Fibroblast of peridontal ligament (primary cell): ENCODE results near the gene SUSD2.
"Not testable (repeated sequence)": the region's sequence is repeated elsewhere in the genome, so short reads cannot be mapped to it uniquely, and the experiment has no call there.

Experiments
- DNase-seq: peaks from one replicate; pipeline ENCODE4 v3.0.0-alpha.2; 2010; ENCODE audit errors: extremely low read depth

SUSD2 gene, protein sequence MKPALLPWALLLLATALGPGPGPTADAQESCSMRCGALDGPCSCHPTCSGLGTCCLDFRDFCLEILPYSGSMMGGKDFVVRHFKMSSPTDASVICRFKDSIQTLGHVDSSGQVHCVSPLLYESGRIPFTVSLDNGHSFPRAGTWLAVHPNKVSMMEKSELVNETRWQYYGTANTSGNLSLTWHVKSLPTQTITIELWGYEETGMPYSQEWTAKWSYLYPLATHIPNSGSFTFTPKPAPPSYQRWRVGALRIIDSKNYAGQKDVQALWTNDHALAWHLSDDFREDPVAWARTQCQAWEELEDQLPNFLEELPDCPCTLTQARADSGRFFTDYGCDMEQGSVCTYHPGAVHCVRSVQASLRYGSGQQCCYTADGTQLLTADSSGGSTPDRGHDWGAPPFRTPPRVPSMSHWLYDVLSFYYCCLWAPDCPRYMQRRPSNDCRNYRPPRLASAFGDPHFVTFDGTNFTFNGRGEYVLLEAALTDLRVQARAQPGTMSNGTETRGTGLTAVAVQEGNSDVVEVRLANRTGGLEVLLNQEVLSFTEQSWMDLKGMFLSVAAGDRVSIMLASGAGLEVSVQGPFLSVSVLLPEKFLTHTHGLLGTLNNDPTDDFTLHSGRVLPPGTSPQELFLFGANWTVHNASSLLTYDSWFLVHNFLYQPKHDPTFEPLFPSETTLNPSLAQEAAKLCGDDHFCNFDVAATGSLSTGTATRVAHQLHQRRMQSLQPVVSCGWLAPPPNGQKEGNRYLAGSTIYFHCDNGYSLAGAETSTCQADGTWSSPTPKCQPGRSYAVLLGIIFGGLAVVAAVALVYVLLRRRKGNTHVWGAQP

DNA sequence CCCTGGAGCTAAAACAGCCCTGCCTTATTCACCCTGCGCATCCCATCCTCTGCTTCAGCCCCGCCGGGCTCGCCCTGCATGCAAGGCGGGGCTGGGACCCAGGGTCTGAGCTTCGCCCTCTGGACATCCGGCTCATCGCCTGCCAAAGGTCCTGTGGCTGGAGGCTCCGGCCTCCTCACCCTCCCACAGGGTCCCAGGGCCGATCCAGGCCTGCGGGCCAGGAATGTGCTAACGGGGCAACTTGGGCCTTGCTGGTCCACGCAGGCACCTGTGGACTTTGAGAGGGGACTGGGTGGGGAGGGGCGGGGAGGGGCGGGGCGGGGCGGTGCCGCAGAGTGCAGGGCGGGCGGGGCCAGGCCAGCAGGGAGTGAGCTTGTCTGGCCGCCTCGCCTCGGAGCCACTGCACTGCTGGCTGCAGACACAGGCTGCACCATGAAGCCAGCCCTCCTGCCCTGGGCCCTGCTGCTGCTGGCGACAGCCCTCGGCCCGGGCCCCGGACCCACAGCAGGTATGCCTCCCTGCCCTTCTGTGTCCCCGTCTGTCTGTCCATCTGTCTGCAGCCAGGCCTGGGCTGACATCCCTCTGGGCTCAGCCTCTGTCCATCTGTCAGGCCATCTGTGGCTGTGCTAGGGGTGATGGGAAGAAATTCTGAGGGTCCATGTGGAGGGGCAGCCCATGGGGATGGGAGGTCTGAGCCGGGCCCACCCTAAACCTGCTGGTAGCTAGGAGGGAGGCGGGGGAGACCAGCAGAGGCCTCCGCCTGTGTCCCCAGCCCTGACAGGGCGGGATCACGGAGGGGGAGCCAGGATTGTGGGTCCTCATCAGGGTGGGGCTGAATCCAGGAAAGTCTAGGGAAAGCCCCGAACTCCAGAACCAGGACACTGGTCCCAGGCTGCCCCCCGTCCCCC is at the start of gene SUSD2:
SUSD2 (plus strand) TSS at position 400 of the 908 bp plus-strand sequence; CDS start at position 433, 33 bp downstream.
- no peak for DNase-seq

DNA sequence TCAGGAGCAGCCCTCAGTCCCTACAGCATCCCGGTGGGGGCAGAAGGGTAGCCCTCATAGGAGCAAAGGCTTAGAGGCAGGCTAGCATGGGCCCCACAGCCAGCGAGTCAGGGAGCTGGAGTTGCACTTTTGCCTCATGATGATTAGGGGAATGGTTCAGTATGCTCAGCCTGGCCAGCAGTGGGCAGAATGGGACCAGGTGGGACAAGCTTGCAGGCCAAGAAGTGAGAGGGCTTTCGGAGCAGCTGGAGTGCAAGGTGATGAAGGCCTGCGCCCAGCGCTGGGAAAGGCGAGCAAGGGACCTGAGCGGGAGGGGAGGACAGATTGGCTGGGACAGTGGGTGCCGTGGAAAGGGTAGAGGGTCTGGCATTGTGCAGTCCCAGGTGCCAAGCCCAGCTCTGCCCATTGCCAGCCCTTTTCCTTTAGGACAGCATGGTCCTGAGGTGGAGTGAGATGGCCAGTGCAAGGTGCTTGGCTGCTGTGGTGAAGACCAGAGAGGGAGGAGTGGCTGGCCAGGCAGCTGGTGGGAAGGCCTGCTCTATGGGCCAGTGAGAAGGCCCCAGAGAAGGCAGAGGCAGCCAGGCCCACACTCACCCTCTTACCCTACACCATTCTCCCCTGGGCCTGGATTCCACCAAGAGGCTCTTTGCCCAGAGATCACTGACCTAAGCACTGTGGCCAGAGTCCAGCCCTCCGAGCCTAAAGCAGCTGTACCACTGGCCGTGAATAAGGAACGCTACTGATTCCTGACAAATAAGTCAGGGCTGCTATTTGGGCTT is 47.9 kb upstream of the SUSD2 start:
- peak; percentile 58 for DNase-seq

DNA sequence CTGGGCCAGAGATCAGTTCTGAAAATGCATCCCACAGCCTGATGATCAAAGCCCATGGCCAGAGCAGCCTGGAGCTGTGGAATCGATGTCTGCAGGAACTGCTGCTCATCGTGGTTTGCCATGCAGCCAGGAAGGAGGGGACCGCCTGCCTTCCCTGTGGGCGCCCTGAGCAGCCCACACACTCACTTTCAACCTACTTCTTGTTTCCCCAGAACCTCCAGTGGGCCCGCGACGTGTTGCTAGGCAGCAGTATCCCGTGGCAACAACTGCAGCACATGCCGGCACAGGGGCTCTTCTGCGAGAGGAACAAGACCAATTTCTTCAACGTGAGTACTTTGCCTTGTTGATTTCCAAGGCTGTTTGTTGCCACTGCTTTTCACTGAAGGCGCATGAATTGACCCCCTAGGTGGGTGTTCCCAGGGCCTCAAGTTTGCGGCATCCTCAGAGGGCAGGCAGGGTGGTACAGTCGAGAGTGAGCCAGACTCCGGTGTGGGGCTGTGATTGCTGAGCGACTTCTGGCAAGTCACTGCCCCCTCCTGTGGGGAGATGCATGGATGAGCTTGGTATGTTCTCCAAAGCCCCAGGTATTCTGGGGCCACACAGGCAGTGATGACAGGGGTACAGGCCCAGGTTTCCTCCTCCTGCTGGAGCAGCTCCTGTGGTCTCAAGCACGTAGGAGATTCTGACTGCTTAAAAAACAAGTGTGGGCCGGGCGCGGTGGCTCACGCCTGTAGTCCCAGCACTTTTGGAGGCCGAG is 47.0 kb upstream of the SUSD2 start:
- peak; percentile 55 for DNase-seq

DNA sequence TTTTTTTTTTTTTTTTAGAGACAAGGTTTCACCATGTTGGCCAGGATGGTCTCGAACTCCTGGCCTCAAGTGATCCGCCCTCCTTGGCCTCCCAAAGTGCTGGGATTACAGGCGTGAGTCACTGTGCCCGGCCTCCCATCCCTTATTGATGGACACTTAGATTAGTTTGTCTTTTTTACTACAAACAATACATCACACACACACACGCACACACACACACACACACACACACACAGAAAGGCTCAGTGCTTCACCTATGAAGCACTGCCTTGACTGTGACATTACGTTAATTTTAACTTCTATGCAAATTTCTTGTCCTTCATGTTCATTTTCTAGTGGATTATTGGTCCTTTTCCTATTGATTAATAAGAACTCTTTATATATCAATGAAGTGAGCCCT is 44.8 kb upstream of the SUSD2 start:
- not testable (repeated sequence) for DNase-seq

DNA sequence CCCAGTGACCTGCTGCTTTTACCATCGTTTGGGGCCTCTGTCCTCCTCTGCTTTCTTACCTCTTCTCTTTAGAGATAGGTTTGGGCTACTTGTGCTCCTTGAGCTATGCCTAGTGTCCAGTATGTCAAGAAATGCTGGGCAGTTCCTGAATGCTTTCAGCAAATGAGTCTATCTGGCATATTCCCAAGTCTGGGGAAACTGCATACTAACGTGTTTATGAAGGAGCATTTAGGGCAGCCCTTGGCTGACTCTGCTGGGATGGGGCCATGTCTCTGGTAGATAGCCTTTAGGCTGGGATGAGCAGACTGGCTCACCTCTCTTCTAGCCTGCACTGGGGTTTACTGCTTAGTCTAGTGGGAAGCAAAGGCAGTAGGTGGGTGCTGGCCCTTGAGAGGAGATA is 43.7 kb upstream of the SUSD2 start:
- peak; percentile 92 for DNase-seq

DNA sequence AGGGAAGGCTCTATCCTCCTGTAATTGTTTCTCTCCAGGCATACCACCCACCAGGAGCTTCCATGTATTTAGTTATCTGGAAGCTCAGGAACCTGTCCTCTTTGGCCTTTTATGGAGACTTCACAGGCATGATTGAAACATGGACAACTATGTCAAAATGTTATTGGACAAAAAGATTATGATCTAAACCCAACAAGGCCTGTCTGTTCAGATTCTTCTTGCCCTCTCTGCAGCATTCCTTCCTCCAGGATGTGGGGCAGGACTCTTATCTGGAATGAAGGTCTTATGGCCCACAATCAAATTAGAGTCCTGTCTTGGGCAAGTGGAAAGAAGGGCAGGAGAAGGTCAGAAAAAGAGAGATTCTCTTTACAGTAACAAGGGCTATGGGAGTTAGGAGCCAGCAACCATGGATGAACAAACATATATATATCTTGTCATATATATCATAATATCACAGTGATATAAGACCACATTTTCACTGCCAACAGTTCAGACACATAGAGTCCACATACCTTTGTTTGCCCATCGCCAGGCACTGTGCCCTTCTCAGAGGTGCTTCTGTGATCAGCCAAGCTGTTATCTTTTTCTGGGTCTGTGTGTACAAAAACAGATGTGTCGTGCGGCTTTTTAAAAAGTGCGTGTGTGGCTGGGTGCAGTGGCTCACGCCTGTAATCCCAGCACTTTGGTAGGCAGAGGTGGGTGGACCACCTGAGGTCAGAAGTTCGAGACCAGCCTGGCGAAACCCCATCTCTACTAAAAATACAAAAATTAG is 42.5 kb upstream of the SUSD2 start:
- no peak for DNase-seq

DNA sequence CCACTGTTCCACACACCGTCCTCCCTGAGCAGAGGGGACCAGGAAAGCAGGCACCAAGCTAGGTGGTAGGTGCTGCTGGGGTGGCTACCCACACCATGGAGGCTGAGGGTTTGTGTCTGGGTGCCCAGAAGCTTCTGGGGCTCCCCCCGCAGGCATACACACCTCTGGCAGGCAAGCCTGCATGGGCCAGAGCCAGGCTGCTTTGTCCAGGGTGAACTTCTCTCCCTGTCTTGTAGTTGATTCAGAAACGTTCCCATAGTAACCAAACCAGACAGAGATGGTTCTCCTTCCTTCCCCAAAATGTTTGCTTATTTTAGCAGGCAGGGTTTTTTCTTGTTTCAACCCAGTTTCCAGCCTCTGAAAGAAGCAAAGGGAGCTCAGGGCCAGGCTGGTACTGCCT is 40.9 kb upstream of the SUSD2 start:
- peak; percentile 45 for DNase-seq

DNA sequence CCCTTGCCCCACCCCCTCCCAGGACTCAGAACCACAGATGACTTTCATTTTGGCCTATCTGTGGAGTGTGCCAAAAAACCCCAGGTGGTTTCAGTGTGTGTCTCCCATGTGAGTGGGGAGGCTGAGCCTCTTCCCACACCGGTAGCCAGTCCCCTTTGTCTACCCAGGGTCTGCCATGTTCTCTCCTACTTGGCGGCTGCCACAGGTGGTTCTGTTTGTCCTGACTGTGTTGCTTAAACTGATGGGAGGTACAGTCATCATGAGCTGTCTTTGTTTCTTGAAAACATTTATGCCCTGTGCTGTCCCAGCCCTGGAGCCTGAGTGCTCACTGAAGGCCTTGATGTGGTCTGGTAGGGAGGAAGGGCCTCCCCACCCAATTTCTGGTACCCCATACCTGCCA is 39.7 kb upstream of the SUSD2 start:
- no peak for DNase-seq

DNA sequence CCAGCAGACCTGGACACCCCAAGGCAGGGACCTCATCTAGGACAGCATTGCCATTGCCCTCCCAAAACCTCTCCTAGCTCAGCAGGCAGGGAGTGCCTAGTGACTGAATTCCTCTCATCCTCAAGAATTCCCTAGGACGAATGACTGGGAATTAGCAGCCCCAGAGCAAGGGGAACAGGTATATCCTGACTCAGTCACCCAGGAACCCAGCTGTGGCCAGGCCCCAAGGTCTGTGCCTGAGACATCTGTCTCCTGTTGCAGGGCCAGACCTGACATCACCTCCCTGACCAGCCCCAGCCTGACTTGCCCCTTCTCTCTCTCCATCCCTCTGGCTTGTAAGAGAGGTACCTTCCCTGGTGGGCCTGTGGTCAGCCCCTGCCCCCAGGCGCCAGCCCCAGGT is 39.0 kb upstream of the SUSD2 start:
- no peak for DNase-seq

DNA sequence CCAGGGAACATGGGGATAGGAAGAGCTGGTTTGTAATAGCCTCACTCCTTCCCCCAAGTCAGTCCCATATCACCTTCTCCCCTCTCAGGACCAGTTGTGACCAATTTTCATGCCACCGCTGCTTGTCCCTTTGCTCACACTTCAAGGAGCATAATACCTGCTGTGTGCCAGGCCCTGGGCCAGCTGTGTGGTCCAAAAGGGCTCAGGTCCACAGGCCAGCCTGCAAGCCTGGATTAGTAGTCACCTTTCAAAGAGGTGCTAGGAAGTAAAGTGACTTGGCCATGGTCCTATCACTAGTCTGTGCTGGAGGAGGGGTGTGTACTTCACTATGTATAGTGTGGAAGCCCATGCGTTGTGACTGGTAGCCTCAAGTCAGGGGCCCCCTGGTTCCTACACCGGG is 38.5 kb upstream of the SUSD2 start:
- no peak for DNase-seq

DNA sequence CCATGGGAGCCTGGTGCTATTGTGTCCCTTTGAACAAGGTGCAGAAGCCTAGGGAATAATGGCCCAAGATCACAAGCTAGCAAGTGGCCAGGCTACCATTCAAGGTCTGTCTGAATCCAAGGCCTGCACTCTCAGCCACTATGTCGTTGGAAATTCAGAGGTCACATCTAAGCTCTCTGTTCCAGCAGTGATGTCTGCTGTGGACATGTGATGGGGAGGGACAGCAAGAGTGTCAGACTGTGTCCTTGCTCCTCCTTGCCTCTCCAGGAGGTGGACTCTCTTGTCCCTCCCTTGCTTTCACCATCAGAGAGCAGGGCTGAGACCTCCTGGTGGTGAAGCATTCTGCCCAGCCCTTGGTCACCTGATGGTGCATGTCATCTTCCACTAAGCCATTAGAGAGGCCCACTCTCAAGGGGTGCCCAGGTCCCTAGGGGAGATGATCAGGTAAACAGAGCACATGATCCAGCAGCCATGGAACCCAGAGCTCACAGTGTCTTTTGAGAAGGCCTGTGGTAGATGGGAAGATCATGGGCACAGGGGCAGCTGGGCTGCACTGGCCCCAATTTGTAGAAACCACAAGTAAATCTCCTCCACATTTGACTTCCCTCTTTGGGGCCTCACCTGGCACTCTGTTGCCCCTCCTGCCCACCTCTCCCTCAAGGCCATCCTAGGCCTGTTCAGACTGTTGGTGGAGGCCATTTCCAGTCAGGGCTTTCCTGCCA is 37.1 kb upstream of the SUSD2 start:
- DNase-seq = no peak

DNA sequence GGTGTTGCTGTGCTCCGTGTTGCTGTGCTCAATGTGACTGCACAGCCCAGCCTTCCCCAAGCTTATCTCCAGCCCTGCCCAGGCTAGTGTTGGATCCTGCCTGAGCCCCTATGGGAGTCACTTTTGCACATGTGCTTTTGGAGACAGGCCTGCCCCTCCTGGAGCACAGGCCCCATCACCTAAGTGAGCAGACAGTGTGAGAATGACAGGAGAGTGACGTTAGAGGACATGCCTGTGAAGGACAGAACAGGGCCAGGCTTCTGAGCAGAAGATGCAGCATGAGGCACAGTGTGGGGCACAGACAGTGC is 36.6 kb upstream of the SUSD2 start:
- DNase-seq = no peak

DNA sequence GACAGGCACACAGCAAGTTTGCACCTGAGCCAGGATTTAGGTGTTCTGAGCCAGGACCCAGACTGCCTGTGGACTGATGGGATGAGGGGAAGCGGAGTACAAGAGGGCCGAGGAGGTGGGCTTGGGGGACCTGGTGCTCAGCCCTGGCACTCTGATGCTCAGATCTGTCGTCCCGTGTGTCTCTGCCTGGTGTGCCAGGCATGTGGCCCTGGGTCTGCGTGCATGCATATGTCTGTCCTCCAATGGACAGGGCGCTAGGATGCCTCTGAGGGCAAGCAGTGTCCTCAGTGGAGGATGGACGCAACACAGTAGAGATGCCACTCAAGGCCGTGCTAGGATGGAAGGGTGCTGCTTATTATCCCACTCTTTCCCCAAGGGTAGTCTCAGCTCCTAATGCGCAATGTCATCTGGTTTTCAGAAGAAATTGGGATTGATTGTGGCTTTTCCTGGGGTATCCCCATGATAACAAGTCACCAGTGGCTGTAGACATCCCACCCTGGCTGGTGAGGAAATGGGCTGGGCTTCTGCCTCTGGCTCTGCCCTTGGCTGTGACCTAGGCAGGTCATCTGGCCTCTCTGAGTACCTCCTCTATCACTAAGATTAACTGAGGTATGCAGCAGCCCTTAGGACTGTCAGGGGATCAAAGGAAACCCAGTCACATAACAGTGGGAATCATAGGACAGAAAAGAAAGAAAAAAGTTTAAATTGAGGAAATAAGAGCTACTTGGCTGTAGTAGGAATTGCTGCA is 35.7 kb upstream of the SUSD2 start:
- DNase-seq = no peak

DNA sequence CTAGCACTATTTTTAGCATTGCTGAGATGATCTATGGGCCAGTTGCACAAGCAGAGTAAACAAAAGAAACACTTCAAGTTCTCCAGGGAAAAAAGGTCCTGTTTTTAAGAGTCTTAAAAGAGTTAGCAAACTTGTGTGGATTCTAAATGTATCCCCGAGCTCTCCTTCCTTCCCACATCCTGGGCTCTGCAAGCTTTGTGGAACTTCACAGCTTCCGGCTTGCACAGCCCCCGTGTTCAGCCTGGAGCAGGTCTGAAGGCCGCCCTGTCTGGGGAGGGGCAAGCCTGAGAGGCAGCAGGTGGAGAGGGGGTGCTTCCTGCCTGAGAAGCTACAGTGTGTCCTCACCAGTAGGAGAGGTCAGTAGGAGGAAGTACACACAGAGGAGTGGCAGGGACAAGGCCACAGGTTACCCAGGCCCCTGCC is 35.1 kb upstream of the SUSD2 start:
- peak; percentile 86 for DNase-seq

DNA sequence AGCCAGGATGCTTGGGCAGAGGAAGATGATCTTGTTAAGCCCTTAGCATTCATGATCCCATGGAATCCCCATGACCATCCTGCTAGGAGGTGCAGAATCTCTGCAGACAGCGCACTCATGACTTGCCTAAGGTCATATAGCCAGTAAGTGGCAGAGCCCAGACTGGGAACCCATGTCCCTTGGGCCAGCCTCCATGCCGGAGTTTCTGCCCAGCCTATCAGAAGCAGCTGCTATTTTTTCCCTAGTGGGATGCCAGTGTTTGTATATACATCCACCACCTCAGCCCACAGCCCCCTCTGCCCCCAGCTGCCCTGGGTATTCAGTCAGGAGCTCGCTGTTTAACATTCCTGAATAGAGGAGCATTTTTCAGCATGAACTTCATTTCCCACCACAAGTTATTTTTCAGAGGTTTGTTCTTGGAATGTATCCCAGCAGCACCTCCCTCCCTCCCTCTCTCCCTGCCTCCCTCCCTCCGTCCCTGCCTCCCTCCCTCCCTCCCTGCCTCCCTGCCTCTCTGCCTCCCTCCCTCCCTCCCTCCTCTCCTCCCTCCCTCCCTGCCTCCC is 34.4 kb upstream of the SUSD2 start:
- DNase-seq = peak; percentile 88

DNA sequence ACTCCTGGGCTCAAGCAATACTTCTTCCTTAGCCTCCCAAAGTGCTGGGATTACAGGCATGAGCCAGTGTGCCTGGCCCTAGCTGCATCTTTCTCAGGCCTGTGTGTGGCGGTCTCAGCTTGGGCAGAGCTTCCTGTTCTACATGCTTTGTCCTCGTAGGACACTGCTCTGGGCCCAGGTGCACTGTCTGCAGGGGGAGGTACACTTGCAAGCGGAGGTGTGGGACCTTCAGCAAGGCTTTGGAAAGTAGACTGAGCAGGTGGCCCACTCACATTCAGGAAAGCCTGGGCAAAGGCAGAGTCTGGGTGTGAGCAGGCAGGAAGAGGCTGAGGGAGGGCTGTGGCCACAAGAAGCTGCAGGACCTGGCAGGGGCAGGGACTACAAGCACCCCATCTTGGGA is 33.6 kb upstream of the SUSD2 start:
- no peak for DNase-seq

DNA sequence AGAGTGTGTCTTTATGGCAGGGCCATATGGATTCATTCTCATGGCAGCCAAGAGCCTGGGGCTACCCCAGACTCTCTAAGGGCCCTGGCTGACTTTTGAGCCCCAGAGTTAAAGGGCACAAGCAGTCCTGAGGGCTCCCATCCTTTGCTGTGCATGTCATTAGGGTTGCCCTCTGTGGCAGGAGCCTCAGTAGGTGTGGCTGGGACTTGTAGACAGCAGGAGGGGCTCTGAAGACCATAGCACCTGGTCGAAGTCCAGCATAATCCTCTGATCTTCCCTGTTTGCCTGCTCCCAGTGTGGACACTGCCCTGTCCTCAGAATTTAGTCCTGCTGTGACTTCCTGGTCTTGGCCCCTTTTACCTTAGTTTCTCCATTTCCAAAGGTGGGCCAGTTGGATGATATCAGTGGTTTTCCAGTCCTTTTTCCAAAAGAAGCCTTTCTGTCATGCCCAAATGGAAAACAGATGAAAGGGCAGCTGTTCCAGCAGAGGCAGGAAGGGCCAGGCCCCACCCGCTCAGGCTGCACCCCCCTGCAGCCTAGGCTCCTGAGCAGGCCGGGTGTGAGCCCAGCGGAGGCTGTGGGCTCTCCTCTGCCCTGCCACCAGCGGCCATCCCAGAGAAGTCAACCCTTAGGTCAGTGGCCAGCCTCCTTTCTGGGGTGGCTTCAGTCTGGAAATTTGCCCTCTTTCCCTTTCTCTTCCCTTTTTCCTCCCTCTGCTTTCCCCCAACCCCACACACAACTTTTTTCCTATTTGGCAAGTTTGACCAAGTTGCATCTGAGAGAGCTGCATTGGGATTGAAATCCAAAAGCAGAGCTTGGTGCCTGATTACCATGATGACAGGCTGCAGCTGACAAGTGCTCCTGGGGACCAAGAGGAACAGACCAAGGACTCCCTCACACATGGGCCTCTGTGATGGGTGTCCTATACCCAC is 32.8 kb upstream of the SUSD2 start:
- DNase-seq = no peak
